GM12872 (cell line): Measurements from ENCODE around the gene MGAT4B.

ENCODE experiments used
- CTCF ChIP-seq: IDR thresholded peaks from 3 replicates; pipeline ENCODE4 v1.5.1; 2011; ENCODE audit warnings: low read depth, mild to moderate bottlenecking, low read length, moderate library complexity; ENCODE audit not compliant: insufficient read depth

The MGAT4B gene

GRCh38 chr5:179830818-179831468, 24.3 kb upstream of the MGAT4B start:
- no peak for TF ChIP-seq CTCF

GRCh38 chr5:179829732-179830435, 23.2 kb upstream of the MGAT4B start:
- no peak for TF ChIP-seq CTCF

GRCh38 chr5:179828756-179829421, 22.2 kb upstream of the MGAT4B start:
- TF ChIP-seq CTCF: no peak

GRCh38 chr5:179827680-179828079, 21.0 kb upstream of the MGAT4B start:
- no peak for TF ChIP-seq CTCF

- no peak for TF ChIP-seq CTCF
These were observed 19.1 kb upstream of the MGAT4B start for GRCh38 chr5:179825655-179826182.

- no peak for TF ChIP-seq CTCF
These were observed 18.1 kb upstream of the MGAT4B start for GRCh38 chr5:179824745-179825112.
